ENCODE measurements around the gene KCNK7.

KCNK7 gene

GRCh38 chr11:65558930-65559509, 36.6 kb downstream of the KCNK7 start:
- TF ChIP-seq GATA3 (IDR thresholded peaks at IDR 0.05; ENCODE audit: low read depth, low read length) (no peak), GATA2 (IDR thresholded peaks at IDR 0.05; ENCODE audit: low read depth, low read length) (no peak)

GRCh38 chr11:65558002-65558929, 37.3 kb downstream of the KCNK7 start, which contains the start of gene LTBP3:
Gene LTBP3, minus strand, starts transcription at chr11:65558359. Its CDS starts 400 bp downstream, at chr11:65557959.
- TF ChIP-seq GATA2 (IDR thresholded peaks at IDR 0.05; ENCODE audit: low read depth, low read length) (no peak), GATA3 (IDR thresholded peaks at IDR 0.05; ENCODE audit: low read depth, low read length) (no peak)

GRCh38 chr11:65557280-65558001, 38.2 kb downstream of the KCNK7 start:
- TF ChIP-seq GATA3 (IDR thresholded peaks at IDR 0.05; ENCODE audit: low read depth, low read length) (no peak), GATA2 (IDR thresholded peaks at IDR 0.05; ENCODE audit: low read depth, low read length) (no peak)

GRCh38 chr11:65556470-65557279, 38.9 kb downstream of the KCNK7 start:
- TF ChIP-seq GATA3 (IDR thresholded peaks at IDR 0.05; ENCODE audit: low read depth, low read length) (no peak), GATA2 (IDR thresholded peaks at IDR 0.05; ENCODE audit: low read depth, low read length) (no peak)

- no peak for TF ChIP-seq GATA3 (IDR thresholded peaks at IDR 0.05; ENCODE audit: low read depth, low read length)
- no peak for TF ChIP-seq GATA2 (IDR thresholded peaks at IDR 0.05; ENCODE audit: low read depth, low read length)
These were observed 39.8 kb downstream of the KCNK7 start for GRCh38 chr11:65555693-65556231.

GRCh38 chr11:65554842-65555430, 40.7 kb downstream of the KCNK7 start:
- TF ChIP-seq GATA2 (IDR thresholded peaks at IDR 0.05; ENCODE audit: low read depth, low read length) (no peak), GATA3 (IDR thresholded peaks at IDR 0.05; ENCODE audit: low read depth, low read length) (no peak)

GRCh38 chr11:65554057-65554818, 41.4 kb downstream of the KCNK7 start:
- TF ChIP-seq GATA3 (IDR thresholded peaks at IDR 0.05; ENCODE audit: low read depth, low read length) (no peak), GATA2 (IDR thresholded peaks at IDR 0.05; ENCODE audit: low read depth, low read length) (no peak)

GRCh38 chr11:65553301-65554001, 42.1 kb downstream of the KCNK7 start:
- TF ChIP-seq GATA2 (IDR thresholded peaks at IDR 0.05; ENCODE audit: low read depth, low read length) (no peak), GATA3 (IDR thresholded peaks at IDR 0.05; ENCODE audit: low read depth, low read length) (no peak)

GRCh38 chr11:65552388-65552951, 43.1 kb downstream of the KCNK7 start:
- no peak for TF ChIP-seq GATA2 (IDR thresholded peaks at IDR 0.05; ENCODE audit: low read depth, low read length)

GRCh38 chr11:65551572-65552387, 43.8 kb downstream of the KCNK7 start:
- no peak for TF ChIP-seq GATA2 (IDR thresholded peaks at IDR 0.05; ENCODE audit: low read depth, low read length)
- TF ChIP-seq GATA3 (IDR thresholded peaks at IDR 0.05; ENCODE audit: low read depth, low read length): no peak

- TF ChIP-seq GATA2 (IDR thresholded peaks at IDR 0.05; ENCODE audit: low read depth, low read length) (no peak), GATA3 (IDR thresholded peaks at IDR 0.05; ENCODE audit: low read depth, low read length) (no peak)
These were observed 46.5 kb downstream of the KCNK7 start for GRCh38 chr11:65549096-65549495.
